HEK293T (cell line): ENCODE measurements around the gene FAM83B.

Experiments used
- ARNT ChIP-seq: fragments of 450-650 bp; IDR thresholded peaks from 2 replicates; pipeline ENCODE4 v1.6.1; 2017; ENCODE audit warnings: mild to moderate bottlenecking
- BHLHE40 ChIP-seq: fragments of 450-650 bp; IDR thresholded peaks from 2 replicates; pipeline ENCODE4 v1.6.1; 2016; ENCODE audit warnings: mild to moderate bottlenecking, moderate library complexity, borderline replicate concordance
- CTBP1 ChIP-seq: fragments of 450-650 bp; IDR thresholded peaks from 2 replicates; pipeline ENCODE4 v1.6.1; 2016; ENCODE audit warnings: borderline replicate concordance
- FOXA1 ChIP-seq: fragments of 450-650 bp; IDR thresholded peaks from 2 replicates; pipeline ENCODE4 v1.6.1; 2016; ENCODE audit warnings: mild to moderate bottlenecking
- FOXK2 ChIP-seq: fragments of 450-650 bp; IDR thresholded peaks from 2 replicates; pipeline ENCODE4 v1.6.1; 2016; ENCODE audit warnings: mild to moderate bottlenecking
- FOXM1 ChIP-seq: fragments of 450-650 bp; IDR thresholded peaks from 2 replicates; pipeline ENCODE4 v1.6.1; 2017; ENCODE audit warnings: mild to moderate bottlenecking, borderline replicate concordance
- HDGF ChIP-seq: fragments of 450-650 bp; IDR thresholded peaks from 2 replicates; pipeline ENCODE4 v1.6.1; 2017; ENCODE audit warnings: antibody characterized with exemption, borderline replicate concordance
- LEF1 ChIP-seq: fragments of 450-650 bp; IDR thresholded peaks from 2 replicates; pipeline ENCODE4 v1.6.1; 2017; ENCODE audit warnings: mild to moderate bottlenecking, borderline replicate concordance
- NFRKB ChIP-seq: fragments of 450-650 bp; IDR thresholded peaks from 2 replicates; pipeline ENCODE4 v1.6.1; 2016; ENCODE audit warnings: mild to moderate bottlenecking, moderate library complexity
- SP1 ChIP-seq: fragments of 450-650 bp; IDR thresholded peaks from 2 replicates; pipeline ENCODE4 v1.6.1; 2017
- SUZ12 ChIP-seq: fragments of 450-650 bp; IDR thresholded peaks from 2 replicates; pipeline ENCODE4 v1.6.1; 2016; ENCODE audit warnings: mild to moderate bottlenecking
- TARDBP ChIP-seq: fragments of 450-650 bp; IDR thresholded peaks from 2 replicates; pipeline ENCODE4 v1.6.1; 2016
- ZNF384 ChIP-seq: fragments of 450-650 bp; IDR thresholded peaks from 2 replicates; pipeline ENCODE4 v1.6.1; 2016
- TF ChIP-seq, protein P1 (sequence below): fragments of 450-650 bp; IDR thresholded peaks from 2 replicates; pipeline ENCODE4 v1.6.1; 2016

- no peak for TF ChIP-seq FOXA1
- no peak for TF ChIP-seq BHLHE40
- TF ChIP-seq ZNF384 = no peak
- no peak for TF ChIP-seq SP1
- TF ChIP-seq TARDBP = no peak
- no peak for TF ChIP-seq LEF1
- no peak for TF ChIP-seq HDGF
- no peak for TF ChIP-seq FOXM1
- TF ChIP-seq NFRKB = no peak
- no peak for TF ChIP-seq SUZ12
- TF ChIP-seq CTBP1 = no peak
- TF ChIP-seq ARNT = no peak
- no peak for TF ChIP-seq FOXK2
- TF ChIP-seq, protein P1, sequence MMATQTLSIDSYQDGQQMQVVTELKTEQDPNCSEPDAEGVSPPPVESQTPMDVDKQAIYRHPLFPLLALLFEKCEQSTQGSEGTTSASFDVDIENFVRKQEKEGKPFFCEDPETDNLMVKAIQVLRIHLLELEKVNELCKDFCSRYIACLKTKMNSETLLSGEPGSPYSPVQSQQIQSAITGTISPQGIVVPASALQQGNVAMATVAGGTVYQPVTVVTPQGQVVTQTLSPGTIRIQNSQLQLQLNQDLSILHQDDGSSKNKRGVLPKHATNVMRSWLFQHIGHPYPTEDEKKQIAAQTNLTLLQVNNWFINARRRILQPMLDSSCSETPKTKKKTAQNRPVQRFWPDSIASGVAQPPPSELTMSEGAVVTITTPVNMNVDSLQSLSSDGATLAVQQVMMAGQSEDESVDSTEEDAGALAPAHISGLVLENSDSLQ = no peak
Measured at GRCh38 chr6:54898767-54899166, 52.2 kb downstream of the FAM83B start.
